NCI-H128 (cell line): ENCODE data around the gene GSAP.

Experiments
- DNase-seq: peaks from one replicate; lab custom pipeline; 2025; ENCODE audit not compliant: unreplicated experiment; lab: John Stamatoyannopoulos, UW

The GSAP gene

DNA sequence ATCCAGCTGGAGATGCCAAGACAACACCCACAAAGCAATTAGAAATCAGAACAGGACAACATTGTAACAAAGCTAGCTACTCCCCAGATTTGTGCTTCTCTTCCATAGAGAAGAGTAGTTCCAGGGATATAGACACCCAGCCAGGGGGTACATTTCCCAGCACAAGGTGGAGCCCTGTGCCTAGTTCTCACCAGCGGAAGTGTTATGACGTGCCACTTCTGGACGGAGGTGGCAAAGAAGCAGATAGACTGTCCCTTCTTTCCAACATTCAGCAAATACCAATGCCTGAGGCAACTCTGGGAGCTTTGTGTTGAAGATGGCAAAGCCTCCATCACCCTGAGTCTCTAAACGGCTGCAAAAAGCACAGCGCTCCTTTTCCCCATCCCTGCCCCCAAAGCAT is 23.4 kb upstream of the GSAP start:
- DNase-seq = no peak

GRCh38 chr7:77438131-77438530 is 22.0 kb upstream of the GSAP start:
- DNase-seq = no peak

GRCh38 chr7:77434570-77435275 is 18.6 kb upstream of the GSAP start:
- no peak for DNase-seq

GRCh38 chr7:77433901-77434300 is 17.8 kb upstream of the GSAP start:
- no peak for DNase-seq

- no peak for DNase-seq
Measured at GRCh38 chr7:77430927-77431326, 14.8 kb upstream of the GSAP start.

- no peak for DNase-seq
Measured at GRCh38 chr7:77428777-77429231, 12.7 kb upstream of the GSAP start.

DNA sequence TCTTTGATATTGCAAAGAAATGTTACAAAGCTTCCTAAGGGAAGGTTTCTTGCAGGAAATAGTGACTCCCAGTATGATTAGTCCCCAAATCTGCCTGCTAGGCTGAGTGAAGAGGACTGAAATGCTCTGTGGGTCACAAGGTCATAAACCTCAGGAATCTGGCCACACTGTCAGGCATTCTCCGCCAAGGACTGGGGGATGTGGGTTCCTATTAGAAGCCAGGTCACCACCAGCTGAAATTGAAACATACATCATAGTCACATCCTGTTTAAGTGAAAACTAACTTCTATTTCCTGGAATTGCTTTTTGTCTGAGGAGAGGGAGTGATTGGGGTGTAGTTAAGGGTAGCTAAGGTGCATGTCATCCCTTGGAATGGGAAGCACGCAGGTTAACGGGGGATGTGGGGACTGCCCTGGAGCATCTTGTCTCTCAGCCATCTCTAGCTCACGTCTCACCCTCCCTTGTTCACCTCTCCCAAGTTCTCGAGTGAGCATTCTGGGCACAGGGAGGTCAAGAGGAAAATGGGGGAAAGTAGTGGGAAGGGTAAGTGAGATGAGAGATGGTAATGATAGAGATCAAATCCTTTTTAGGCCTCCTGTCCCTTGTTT is 12.0 kb upstream of the GSAP start:
- no peak for DNase-seq

GRCh38 chr7:77426521-77427051 is 10.4 kb upstream of the GSAP start:
- DNase-seq = no peak

GRCh38 chr7:77426052-77426404 is 9.9 kb upstream of the GSAP start:
- DNase-seq = no peak

- DNase-seq = no peak
Measured at GRCh38 chr7:77425101-77426051, 9.2 kb upstream of the GSAP start.

- DNase-seq = no peak
Measured at GRCh38 chr7:77422500-77422899, 6.4 kb upstream of the GSAP start.

DNA sequence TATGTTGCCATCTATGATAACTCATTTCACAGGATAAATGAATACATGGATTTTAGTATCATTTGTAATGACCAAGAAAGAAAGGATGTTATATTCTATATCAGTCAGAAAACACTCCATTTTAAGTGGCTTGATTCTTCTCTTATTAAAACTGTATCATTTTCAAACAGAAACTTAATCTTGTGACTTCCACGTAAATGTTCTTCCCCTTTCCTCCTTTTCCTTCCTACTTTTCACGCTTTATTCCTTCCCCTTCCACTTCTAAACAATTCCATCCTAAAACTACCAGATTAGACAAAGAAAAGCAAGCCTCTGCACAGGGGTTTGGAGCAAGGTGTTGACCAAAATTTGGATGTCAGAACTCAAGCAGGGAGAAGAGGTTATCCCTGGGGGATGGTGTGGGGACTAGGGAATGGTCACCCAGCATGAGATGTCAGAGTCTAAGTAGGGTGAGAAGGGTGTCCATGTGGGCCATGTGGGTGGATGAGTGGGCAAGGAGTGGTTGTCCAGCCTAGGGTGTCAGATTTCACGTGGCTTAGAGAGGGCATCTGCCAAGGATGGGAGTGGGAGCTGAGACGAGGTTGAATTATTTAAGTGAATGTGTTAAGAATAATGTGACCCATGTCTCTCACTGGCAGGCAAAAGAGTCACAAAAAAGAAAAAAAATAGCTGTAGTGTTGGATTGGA is 5.0 kb upstream of the GSAP start:
- no peak for DNase-seq

- no peak for DNase-seq
Measured at GRCh38 chr7:77420438-77420837, 4.3 kb upstream of the GSAP start.

DNA sequence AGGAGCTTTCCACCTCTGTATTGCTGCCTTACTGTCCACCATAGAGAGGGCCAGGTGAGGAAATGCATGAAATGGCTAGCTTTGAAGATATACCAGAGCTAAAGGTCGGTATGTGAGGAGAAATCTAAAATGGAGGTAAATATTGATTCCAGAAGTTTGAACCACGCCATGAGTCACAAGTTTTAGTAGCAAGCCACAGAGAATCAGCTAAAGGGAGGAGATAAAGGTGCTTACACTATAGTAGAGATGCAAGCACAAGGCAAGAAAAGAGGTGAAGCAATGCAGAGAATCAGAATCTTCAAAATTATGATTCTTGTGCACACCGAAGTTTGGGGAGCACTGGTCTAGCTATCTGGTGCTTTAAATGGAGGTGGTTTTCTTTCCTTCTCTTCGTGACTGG is 3.0 kb upstream of the GSAP start:
- DNase-seq = no peak

GRCh38 chr7:77417801-77418200 is 1.7 kb upstream of the GSAP start:
- DNase-seq = no peak

GRCh38 chr7:77416621-77417371 is 647 bp upstream of the GSAP start:
- no peak for DNase-seq

DNA sequence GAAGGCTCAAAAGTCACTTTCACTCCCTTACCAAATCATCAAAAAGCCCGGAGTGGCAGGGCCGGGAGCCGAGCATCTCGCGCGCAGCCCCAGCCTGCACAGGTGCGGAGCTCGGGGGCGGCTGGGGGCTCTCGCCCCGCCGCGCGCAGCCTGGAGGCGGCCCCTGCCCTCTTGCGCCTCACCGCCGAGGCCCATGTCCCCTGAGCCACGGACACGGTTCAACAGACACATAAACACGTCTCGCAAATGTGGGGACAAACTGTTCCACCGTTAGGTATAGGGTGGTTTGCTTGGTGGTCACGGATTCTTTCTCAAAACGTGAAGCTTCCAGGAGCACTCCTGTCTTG is 700 bp downstream of the GSAP start:
- DNase-seq = no peak

GRCh38 chr7:77413861-77414424 is 2.2 kb downstream of the GSAP start:
- DNase-seq = no peak

DNA sequence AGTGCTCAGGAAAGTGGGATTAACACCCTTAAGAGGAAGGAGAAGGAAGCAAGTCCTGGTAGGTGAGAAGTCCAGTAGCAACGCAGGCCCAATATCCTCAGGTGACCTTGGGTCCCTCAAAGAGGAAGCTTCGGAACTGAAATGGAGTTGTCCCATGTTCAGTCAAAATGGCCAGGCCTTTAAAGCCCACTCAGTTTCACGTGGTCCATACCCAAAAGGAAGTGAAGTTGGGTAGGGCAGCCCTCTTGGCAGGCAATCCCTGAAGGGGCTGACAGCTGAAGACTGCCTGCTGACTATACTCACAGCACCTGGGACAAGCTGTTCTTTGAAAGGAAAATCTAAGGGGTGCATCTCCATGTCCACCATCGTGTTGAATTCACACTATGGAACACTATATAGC is 3.0 kb downstream of the GSAP start:
- no peak for DNase-seq
